ENCODE results near the gene C5orf22.

DNA sequence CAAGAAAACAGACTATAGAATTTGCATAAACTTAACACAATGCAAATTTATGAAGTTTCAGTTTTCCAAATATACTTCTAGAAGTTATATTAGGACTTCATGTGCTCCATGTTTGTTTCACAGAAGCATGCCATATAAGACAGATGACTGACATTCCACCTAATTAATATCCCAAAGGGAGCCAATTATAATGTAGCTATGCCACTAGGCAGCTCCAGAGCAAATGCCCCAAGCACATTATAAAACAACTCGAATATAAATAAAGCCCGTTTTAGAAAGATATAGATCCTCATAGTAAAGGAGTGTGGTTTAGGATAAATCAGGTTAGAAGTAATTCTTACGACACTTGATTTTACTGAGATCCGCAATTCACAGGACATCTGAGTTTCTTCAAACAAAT is 9.1 kb upstream of the C5orf22 start:
- TF ChIP-seq FOXP2 (optimal IDR thresholded peaks at IDR 0.05; ENCODE audit: control extremely low read depth, extremely low read length, insufficient read depth) (no peak), EZH2 (IDR thresholded peaks at IDR 0.05) (no peak)

Data from SK-N-MC (cell line).